CD4-positive, alpha-beta T cell (primary cell): ENCODE data around the gene SLC35B1. TPM values are rescaled to one million over a fixed set of nuclear protein-coding genes. Genes with fewer than 3 reads are reported as not detected.

Experiments used
- ATAC-seq: fragments of 200-7000 bp; cut with Tn5 transposase; one replicate; pipeline ENCODE4 v1.10.0; 2022; ENCODE audit warnings: mild to moderate bottlenecking; ENCODE audit not compliant: poor library complexity
- CTCF ChIA-PET: fragments of 350-600 bp; sonication (Branson Sonifier 250); formaldehyde crosslinking; loops from one replicate; lab custom pipeline; 2021; ENCODE audit warnings: antibody characterized with exemption, inconsistent platforms; lab: Charles Lee
- POLR2A ChIA-PET: fragments of 350-600 bp; sonication (Branson Sonifier 250); formaldehyde crosslinking; loops from one replicate; lab custom pipeline; 2021; ENCODE audit warnings: antibody characterized with exemption, inconsistent platforms; lab: Charles Lee
- DNase-seq, 14 experiments: peaks; one replicate each; pipeline ENCODE4 v3.0.0-alpha.2; 2013 to 2020; ENCODE audit warnings: mixed read lengths in 2 of 14
- H3K27ac ChIP-seq, 2 donors: one replicate each; pipeline versions ENCODE4 v1.5.1 to v1.7.0; 2013; ENCODE audit warnings: low read length in 2 of 2, low read depth in 1 of 2, mild to moderate bottlenecking in 1 of 2
- H3K27me3 ChIP-seq, 2 experiments: 1 replicate in 1 of 2; 2 replicates in 1 of 2; pipeline versions ENCODE4 v1.6.1 to v1.7.0; 2013; ENCODE audit warnings: low read length in 2 of 2, control low read depth in 1 of 2, mild to moderate bottlenecking in 1 of 2, moderate library complexity in 1 of 2; ENCODE audit not compliant: insufficient read depth in 2 of 2, control insufficient read depth in 1 of 2
- H3K36me3 ChIP-seq: one replicate; pipeline ENCODE4 v1.6.1; 2013; ENCODE audit warnings: low read length, control low read depth; ENCODE audit not compliant: insufficient read depth
- H3K4me1 ChIP-seq: one replicate; pipeline ENCODE4 v1.6.1; 2013; ENCODE audit warnings: low read length, control low read depth; ENCODE audit not compliant: insufficient read depth
- H3K4me3 ChIP-seq: one replicate; pipeline ENCODE4 v1.5.1; 2013; ENCODE audit warnings: mild to moderate bottlenecking, low read length, moderate library complexity
- H3K9me3 ChIP-seq, 2 experiments: 1 replicate in 1 of 2; 2 replicates in 1 of 2; pipeline versions ENCODE4 v1.6.1 to v1.7.0; 2013; ENCODE audit warnings: low read length in 2 of 2, mild to moderate bottlenecking in 2 of 2, control low read depth in 1 of 2, moderate library complexity in 1 of 2; ENCODE audit not compliant: control insufficient read depth in 1 of 2, insufficient read depth in 1 of 2
- H3K27ac Mint-ChIP-seq: one replicate; pipeline ENCODE4 v1.8.0; 2020; ENCODE audit warnings: mixed read lengths
- H3K27me3 Mint-ChIP-seq: one replicate; pipeline ENCODE4 v1.8.0; 2021; ENCODE audit warnings: mixed read lengths
- H3K36me3 Mint-ChIP-seq: one replicate; pipeline ENCODE4 v1.8.0; 2021; ENCODE audit warnings: low read depth, mixed read lengths
- H3K4me1 Mint-ChIP-seq: one replicate; pipeline ENCODE4 v1.8.0; 2021; ENCODE audit warnings: low read depth, mixed read lengths
- H3K4me3 Mint-ChIP-seq: one replicate; pipeline ENCODE4 v1.8.0; 2020; ENCODE audit warnings: mild to moderate bottlenecking, mixed read lengths
- H3K9me3 Mint-ChIP-seq: one replicate; pipeline ENCODE4 v1.8.0; 2020; ENCODE audit warnings: mixed read lengths
- CTCF ChIP-seq: fragments of 200-600 bp; IDR thresholded peaks from one replicate; pipeline ENCODE4 v1.8.0; 2022; ENCODE audit warnings: antibody characterized with exemption, mild to moderate bottlenecking
- intact Hi-C, 2 experiments: fragments of 100-400 bp; cut with DNase I in 1 of 2; cut with micrococcal nuclease in 1 of 2; formaldehyde crosslinking; loops; one replicate each; pipeline versions ENCODE4 v1.15.1 to v1.9.0; 2023 to 2025; cut with DNase I, micrococcal nuclease
- total RNA-seq, 174 experiments: library from RNA in 2 of 174; stranded (reverse) in 2 of 174; gene quantifications; one replicate each; pipeline ENCODE4 v1.2.3 and lab custom pipeline; 2021 to 2026

SLC35B1 gene
- total RNA-seq, 2 experiments from 2014 or later, result 44.0 to 46.8 TPM

- intact Hi-C loops, result loop anchor here in 1 of 2 experiments (5.0 to 10.0 kb wide), 4 partner anchors 76 to 304 kb away; partner anchors contain the start of genes DLX3, NGFR and PHB1
- peaks cover 5% of the 10 kb centered on the region for H3K36me3 Mint-ChIP-seq
- no peaks in the 10 kb centered on the region for H3K36me3 ChIP-seq
- ChIA-PET POLR2A (interaction anchor here (0.8 to 1.2 kb wide), 3 partner anchors 14 to 306 kb away, joined by 3 to 4 read pairs (median 4); no protein-coding TSS in a partner anchor), CTCF (interaction anchor here (1.4 kb wide), 1 partner anchor 121 kb away, joined by 5 read pairs; no protein-coding TSS in a partner anchor)
- no peaks in the 10 kb centered on the region for H3K9me3 Mint-ChIP-seq
- TF ChIP-seq CTCF, result no peak
- H3K27ac Mint-ChIP-seq, result peak overlapping the region; percentile 39
- no peak overlapping the region for H3K4me3 Mint-ChIP-seq
- H3K27me3 ChIP-seq, result no peaks in the 10 kb centered on the region
- H3K4me1 ChIP-seq, result peaks cover 62% of the 10 kb centered on the region
- no peak for DNase-seq
- no peak overlapping the region for H3K27ac ChIP-seq
- no peak overlapping the region for H3K4me3 ChIP-seq
- no peaks in the 10 kb centered on the region for H3K9me3 ChIP-seq
- no peak for ATAC-seq
- H3K4me1 Mint-ChIP-seq, result peaks cover 62% of the 10 kb centered on the region
- H3K27me3 Mint-ChIP-seq, result no peaks in the 10 kb centered on the region
These were observed 16.6 kb downstream of the SLC35B1 start for GRCh38 chr17:49691086-49691676.

GRCh38 chr17:49690256-49690655, 17.5 kb downstream of the SLC35B1 start:
- peaks cover 5% of the 10 kb centered on the region for H3K36me3 Mint-ChIP-seq
- ATAC-seq (no peak), DNase-seq (no peak)
- Histone ChIP-seq H3K9me3 (no peaks in the 10 kb centered on the region), H3K4me3 (no peak overlapping the region), H3K27me3 (no peaks in the 10 kb centered on the region), H3K4me1 (peaks cover 53% of the 10 kb centered on the region), H3K27ac (no peak overlapping the region), H3K36me3 (no peaks in the 10 kb centered on the region)
- intact Hi-C loops, result loop anchor here in 1 of 2 experiments (5.0 to 10.0 kb wide), 4 partner anchors 75 to 305 kb away; partner anchors contain the start of genes DLX3, NGFR and PHB1
- no peaks in the 10 kb centered on the region for H3K27me3 Mint-ChIP-seq
- ChIA-PET POLR2A (interaction anchor here (0.8 kb wide), 1 partner anchor 13 kb away, joined by 4 read pairs; no protein-coding TSS in a partner anchor), CTCF (no interaction called here)
- no peaks in the 10 kb centered on the region for H3K9me3 Mint-ChIP-seq
- no peak overlapping the region for H3K4me3 Mint-ChIP-seq
- peak overlapping the region; percentile 31 for H3K27ac Mint-ChIP-seq
- H3K4me1 Mint-ChIP-seq, result peaks cover 52% of the 10 kb centered on the region
- no peak for TF ChIP-seq CTCF

GRCh38 chr17:49688848-49689247, 18.9 kb downstream of the SLC35B1 start:
- H3K36me3 ChIP-seq, result no peaks in the 10 kb centered on the region

More at GRCh38 chr17:49688848-49689247, 18.9 kb downstream of the SLC35B1 start:
- peak overlapping the region; percentile 87 for H3K4me3 Mint-ChIP-seq
- DNase-seq (no peak), ATAC-seq (no peak)
- peaks cover 47% of the 10 kb centered on the region for H3K4me1 Mint-ChIP-seq
- no peaks in the 10 kb centered on the region for H3K9me3 Mint-ChIP-seq
- intact Hi-C loops, result no loop called here
- H3K27me3 Mint-ChIP-seq, result no peaks in the 10 kb centered on the region
- Histone ChIP-seq H3K4me1 (peaks cover 49% of the 10 kb centered on the region), H3K4me3 (peak overlapping the region; percentile 30), H3K9me3 (no peaks in the 10 kb centered on the region), H3K27ac (no peak overlapping the region), H3K27me3 (no peaks in the 10 kb centered on the region)
- H3K27ac Mint-ChIP-seq, result peak overlapping the region; percentile 89
- TF ChIP-seq CTCF, result no peak
- ChIA-PET POLR2A (interaction anchor here (0.6 to 1.4 kb wide), 5 partner anchors 10 to 38 kb away, joined by 3 to 7 read pairs (median 3); partner anchors contain the start of gene SPOP), CTCF (interaction anchor here (1.7 kb wide), 1 partner anchor 119 kb away, joined by 12 read pairs; no protein-coding TSS in a partner anchor)
- H3K36me3 Mint-ChIP-seq, result peaks cover 5% of the 10 kb centered on the region
